Esophagus squamous epithelium (tissue), 4 donors: ENCODE results near the gene MANEA.

Experiments used
- CTCF ChIP-seq, 6 experiments: fragments of 450-650 bp in 4 of 6; fragments of 200-600 bp in 2 of 6; sonication (generic) in 2 of 6; IDR thresholded peaks; one replicate each; pipeline ENCODE4 v1.5.1; 2016 to 2019; ENCODE audit warnings: antibody characterized with exemption in 6 of 6, mild to moderate bottlenecking in 4 of 6, moderate library complexity in 4 of 6
- POLR2A ChIP-seq, 4 donors: fragments of 450-650 bp; IDR thresholded peaks; one replicate each; pipeline ENCODE4 v1.6.1; 2017; ENCODE audit warnings: antibody characterized with exemption in 4 of 4, mild to moderate bottlenecking in 4 of 4, moderate library complexity in 3 of 4

- TF ChIP-seq CTCF (IDR thresholded peaks at IDR 0.05) (no peak), POLR2A (IDR thresholded peaks at IDR 0.05) (peak in 2 of 4 donors; percentile 50 to 51)
Observed at GRCh38 chr6:95577304-95578105, at the start of gene MANEA.
